ENCODE data around the gene PLPP6. TPM values are rescaled to one million over a fixed set of nuclear protein-coding genes. Genes with fewer than 3 reads are reported as not detected.
A peak's percentile ranks its signal among the peaks of the same experiment; 100 is the strongest.

Gene PLPP6
- total and polyA plus RNA-seq, 7 experiments from 2014 or later: 6.0 to 24.1 (median 9.8) TPM

DNA sequence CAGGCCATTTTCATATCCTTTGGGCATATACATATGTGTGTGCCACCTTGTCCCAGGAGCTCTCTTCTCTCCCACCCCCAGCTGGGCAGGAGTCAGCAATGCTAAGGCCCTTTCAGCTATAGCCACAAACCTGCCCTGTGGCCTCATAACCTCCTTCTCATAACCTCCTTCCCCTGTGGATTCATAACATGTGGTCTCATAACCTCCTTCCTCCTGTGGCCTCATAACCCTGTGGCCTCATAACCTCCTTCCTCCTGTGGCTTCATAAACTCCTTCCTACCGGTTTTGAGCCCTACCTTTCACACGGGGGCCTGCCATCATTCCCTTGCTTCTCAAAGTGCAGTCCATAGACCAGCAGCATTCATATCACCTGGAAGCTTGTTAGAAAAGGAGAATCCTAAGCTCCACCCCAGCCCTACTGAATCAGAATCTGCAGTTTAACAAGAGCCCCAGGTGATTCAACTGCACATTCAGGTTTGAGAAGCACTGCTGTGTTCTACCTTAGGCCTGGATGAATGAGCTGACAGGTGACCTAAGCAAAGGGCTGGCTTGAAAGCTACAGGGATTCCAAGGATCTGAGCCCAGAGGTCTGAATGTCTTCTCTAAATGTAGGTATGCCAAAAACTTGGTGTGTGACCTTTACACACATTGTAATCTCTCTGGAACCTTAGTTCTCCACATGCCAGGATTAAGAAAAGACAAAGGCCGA is 41.9 kb upstream of the PLPP6 start:
- peaks cover 4 to 13% of the 10 kb centered on the region in 2 donors for H3K4me1 ChIP-seq (ENCODE audit: control insufficient read depth in 2 of 2, insufficient read depth in 2 of 2, low read length in 2 of 2)
- H3K36me3 ChIP-seq (ENCODE audit: control insufficient read depth in 2 of 3, insufficient read depth in 3 of 3, low read length in 3 of 3): no peaks in the 10 kb centered on the region
- POLR2A ChIA-PET: interaction anchor here (0.6 kb wide), 1 partner anchor 50 kb away, joined by 3 read pairs; no protein-coding TSS in a partner anchor
- ATAC-seq (peak; percentile 26), DNase-seq (no peak)
- intact Hi-C loops (cut with micrococcal nuclease): no loop called here
- Mint-ChIP-seq H3K4me1 (peaks cover 7 to 26% (median 22%) of the 10 kb centered on the region in 7 donors), H3K27me3 (peaks cover 0 to 6% (median 0%) of the 10 kb centered on the region in 5 donors), H3K27ac (peak overlapping the region in 4 of 9 donors; percentile 33 to 75 (median 64)), H3K4me3 (peak overlapping the region in 3 of 10 donors; percentile 19 to 41 (median 37)), H3K36me3 (peaks cover 0 to 28% (median 2%) of the 10 kb centered on the region in 5 donors), H3K9me3 (peaks cover 0 to 4% (median 0%) of the 10 kb centered on the region in 11 donors)
- H3K9me3 ChIP-seq (ENCODE audit: control insufficient read depth in 2 of 3, low read length in 3 of 3): no peaks in the 10 kb centered on the region
- no peak overlapping the region for H3K4me3 ChIP-seq (ENCODE audit: low read length)
- H3K27me3 ChIP-seq (ENCODE audit: control insufficient read depth in 2 of 2, insufficient read depth in 2 of 2, low read length in 2 of 2): no peaks in the 10 kb centered on the region
- CTCF ChIA-PET: interaction anchor here (0.7 kb wide), 2 partner anchors 125 to 242 kb away, joined by 3 to 4 read pairs; no protein-coding TSS in a partner anchor
- H3K27ac ChIP-seq (ENCODE audit: low read depth, low read length): no peak overlapping the region

DNA sequence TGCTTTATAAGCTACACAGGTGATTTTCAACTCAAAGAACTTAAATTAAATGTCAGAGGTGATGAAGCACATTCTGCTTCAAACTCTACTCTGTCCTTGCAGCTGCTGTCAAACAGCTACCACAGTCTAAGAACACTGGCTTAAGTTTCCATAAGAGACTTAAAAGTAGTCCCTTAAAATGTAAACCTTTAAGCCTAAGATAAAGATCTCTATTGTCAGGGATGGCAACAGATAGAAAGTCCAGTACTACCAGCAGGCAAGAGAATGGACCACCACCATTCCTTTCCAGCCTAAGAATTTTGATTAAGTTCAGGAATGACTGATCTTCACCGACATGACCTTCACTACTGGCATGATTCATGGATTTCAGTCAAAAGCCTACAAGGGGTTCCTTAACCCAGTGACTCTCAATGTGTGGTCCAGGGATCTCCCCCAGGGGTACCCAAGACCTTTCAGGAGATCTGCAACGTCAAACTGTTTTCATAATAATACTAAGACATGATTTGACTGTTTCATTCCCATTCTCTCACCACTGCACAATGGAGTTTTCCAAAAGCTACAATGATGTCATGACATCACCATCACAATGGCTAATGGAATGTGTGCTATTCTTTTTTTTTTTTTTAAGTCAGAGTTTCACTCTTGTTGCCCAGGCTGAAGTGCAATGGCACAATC is 41.1 kb upstream of the PLPP6 start:
- Histone ChIP-seq H3K9me3 (ENCODE audit: control insufficient read depth in 2 of 3, low read length in 3 of 3) (no peaks in the 10 kb centered on the region), H3K4me3 (ENCODE audit: low read length) (no peak overlapping the region), H3K4me1 (ENCODE audit: control insufficient read depth in 2 of 2, insufficient read depth in 2 of 2, low read length in 2 of 2) (peaks cover 4 to 13% of the 10 kb centered on the region in 2 donors), H3K27me3 (ENCODE audit: control insufficient read depth in 2 of 2, insufficient read depth in 2 of 2, low read length in 2 of 2) (no peaks in the 10 kb centered on the region), H3K36me3 (ENCODE audit: control insufficient read depth in 2 of 3, insufficient read depth in 3 of 3, low read length in 3 of 3) (no peaks in the 10 kb centered on the region), H3K27ac (ENCODE audit: low read depth, low read length) (no peak overlapping the region)
- ATAC-seq: no peak
- intact Hi-C loops (cut with micrococcal nuclease): no loop called here
- H3K27ac Mint-ChIP-seq: peak overlapping the region in 1 of 9 donors; percentile 21
- ChIA-PET POLR2A (interaction anchor here (0.6 to 1.1 kb wide), 2 partner anchors 51 to 58 kb away, joined by 3 to 4 read pairs; partner anchors contain the start of gene CDC37L1), CTCF (interaction anchor here (0.7 kb wide), 1 partner anchor 124 kb away, joined by 4 read pairs; no protein-coding TSS in a partner anchor)
- H3K4me1 Mint-ChIP-seq: peaks cover 7 to 22% (median 17%) of the 10 kb centered on the region in 7 donors
- peaks cover 0 to 4% (median 0%) of the 10 kb centered on the region in 11 donors for H3K9me3 Mint-ChIP-seq
- peaks cover 0 to 24% (median 2%) of the 10 kb centered on the region in 5 donors for H3K36me3 Mint-ChIP-seq
- H3K4me3 Mint-ChIP-seq: peak overlapping the region in 1 of 10 donors; percentile 37
- peaks cover 0 to 8% (median 0%) of the 10 kb centered on the region in 5 donors for H3K27me3 Mint-ChIP-seq
- no peak for DNase-seq

DNA sequence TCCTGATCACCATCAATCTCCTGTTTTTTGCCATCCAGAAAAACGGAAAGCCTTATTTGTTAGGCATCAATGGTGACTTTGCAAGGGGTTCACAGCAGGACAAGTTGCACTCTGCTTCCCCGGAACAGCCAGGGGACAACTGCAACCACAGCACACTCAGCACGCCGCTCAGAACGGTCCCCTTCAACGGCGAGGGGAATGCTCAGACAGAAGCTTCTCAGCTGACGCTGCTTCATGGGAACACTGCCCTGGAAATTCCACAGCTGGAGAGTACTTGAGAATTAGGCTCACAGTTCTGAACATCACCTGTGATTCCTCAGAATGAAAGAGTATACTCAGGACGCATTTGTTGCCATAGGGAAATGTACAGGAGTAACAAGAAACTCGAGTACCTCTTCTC is 40.1 kb upstream of the PLPP6 start:
- Histone ChIP-seq H3K4me3 (ENCODE audit: low read length) (no peak overlapping the region), H3K9me3 (ENCODE audit: control insufficient read depth in 2 of 3, low read length in 3 of 3) (no peaks in the 10 kb centered on the region), H3K27me3 (ENCODE audit: control insufficient read depth in 2 of 2, insufficient read depth in 2 of 2, low read length in 2 of 2) (no peaks in the 10 kb centered on the region), H3K36me3 (ENCODE audit: control insufficient read depth in 2 of 3, insufficient read depth in 3 of 3, low read length in 3 of 3) (no peaks in the 10 kb centered on the region), H3K4me1 (ENCODE audit: control insufficient read depth in 2 of 2, insufficient read depth in 2 of 2, low read length in 2 of 2) (peaks cover 4 to 13% of the 10 kb centered on the region in 2 donors), H3K27ac (ENCODE audit: low read depth, low read length) (no peak overlapping the region)
- CTCF ChIA-PET: no interaction called here
- intact Hi-C loops (cut with micrococcal nuclease): no loop called here
- no peak overlapping the region for H3K4me3 Mint-ChIP-seq
- no peak overlapping the region for H3K27ac Mint-ChIP-seq
- H3K4me1 Mint-ChIP-seq: peaks cover 7 to 27% (median 17%) of the 10 kb centered on the region in 7 donors
- DNase-seq (no peak), ATAC-seq (no peak)
- POLR2A ChIA-PET: no interaction called here
- H3K9me3 Mint-ChIP-seq: peaks cover 0 to 4% (median 0%) of the 10 kb centered on the region in 11 donors
- peaks cover 0 to 13% (median 0%) of the 10 kb centered on the region in 5 donors for H3K27me3 Mint-ChIP-seq
- H3K36me3 Mint-ChIP-seq: peaks cover 0 to 30% (median 2%) of the 10 kb centered on the region in 5 donors

DNA sequence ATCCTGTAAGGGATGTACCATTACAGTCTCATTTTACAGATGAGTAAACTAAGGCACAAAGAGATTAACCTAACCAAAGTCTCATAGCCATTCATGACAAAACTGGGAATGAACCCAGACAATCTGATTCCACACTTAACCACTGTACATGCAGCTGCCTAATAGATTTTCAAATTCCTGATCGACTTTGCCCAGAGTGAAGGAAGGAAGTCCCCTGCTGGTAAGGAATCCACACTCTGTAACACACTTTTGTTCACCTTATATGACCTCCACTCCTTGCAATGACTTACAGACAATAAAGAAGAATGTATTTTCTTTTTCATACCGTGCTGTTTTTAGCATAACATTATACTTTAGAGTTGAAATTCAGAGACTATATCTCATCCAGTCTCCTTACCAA is 31.3 kb upstream of the PLPP6 start:
- Histone ChIP-seq H3K27ac (ENCODE audit: low read depth, low read length) (no peak overlapping the region), H3K36me3 (ENCODE audit: control insufficient read depth in 2 of 3, insufficient read depth in 3 of 3, low read length in 3 of 3) (no peaks in the 10 kb centered on the region), H3K4me1 (ENCODE audit: control insufficient read depth in 2 of 2, insufficient read depth in 2 of 2, low read length in 2 of 2) (no peaks in the 10 kb centered on the region), H3K4me3 (ENCODE audit: low read length) (no peak overlapping the region), H3K9me3 (ENCODE audit: control insufficient read depth in 2 of 3, low read length in 3 of 3) (no peaks in the 10 kb centered on the region), H3K27me3 (ENCODE audit: control insufficient read depth in 2 of 2, insufficient read depth in 2 of 2, low read length in 2 of 2) (no peaks in the 10 kb centered on the region)
- Mint-ChIP-seq H3K4me3 (no peak overlapping the region), H3K27me3 (peaks cover 0 to 12% (median 0%) of the 10 kb centered on the region in 5 donors), H3K9me3 (no peaks in the 10 kb centered on the region), H3K27ac (no peak overlapping the region), H3K4me1 (peaks cover 0 to 18% (median 6%) of the 10 kb centered on the region in 7 donors), H3K36me3 (peaks cover 0 to 15% (median 0%) of the 10 kb centered on the region in 5 donors)
- peak in 1 of 9 donors; percentile 14 for DNase-seq
- ChIA-PET CTCF (no interaction called here), POLR2A (no interaction called here)
- ATAC-seq: no peak
- intact Hi-C loops (cut with micrococcal nuclease): no loop called here

DNA sequence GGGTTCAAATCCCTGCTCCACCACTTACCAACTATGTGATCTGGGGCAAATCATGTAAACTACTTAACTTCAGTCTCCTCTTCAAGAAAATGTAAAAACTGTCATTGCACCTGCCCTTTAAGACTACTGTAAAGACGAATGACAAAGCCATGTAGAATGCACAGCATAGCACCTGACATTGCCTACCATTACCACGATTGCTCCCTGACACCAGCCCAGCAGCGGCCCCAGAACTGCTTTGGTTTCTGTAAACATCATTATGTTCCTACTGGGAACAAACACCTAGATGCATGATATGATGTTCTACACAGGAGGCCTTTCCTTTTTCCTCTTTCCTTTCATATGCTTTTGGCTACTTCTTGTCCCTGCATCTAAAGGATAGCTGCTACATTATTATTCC is 23.1 kb upstream of the PLPP6 start:
- Histone ChIP-seq H3K4me3 (ENCODE audit: low read length) (no peak overlapping the region), H3K36me3 (ENCODE audit: control insufficient read depth in 2 of 3, insufficient read depth in 3 of 3, low read length in 3 of 3) (no peaks in the 10 kb centered on the region), H3K27ac (ENCODE audit: low read depth, low read length) (no peak overlapping the region), H3K9me3 (ENCODE audit: control insufficient read depth in 2 of 3, low read length in 3 of 3) (no peaks in the 10 kb centered on the region), H3K4me1 (ENCODE audit: control insufficient read depth in 2 of 2, insufficient read depth in 2 of 2, low read length in 2 of 2) (no peaks in the 10 kb centered on the region), H3K27me3 (ENCODE audit: control insufficient read depth in 2 of 2, insufficient read depth in 2 of 2, low read length in 2 of 2) (no peaks in the 10 kb centered on the region)
- DNase-seq (no peak), ATAC-seq (no peak)
- CTCF ChIA-PET: interaction anchor here (0.5 to 2.3 kb wide), 13 partner anchors 24 to 1292 kb away, joined by 3 to 25 read pairs (median 3); no protein-coding TSS in a partner anchor
- Mint-ChIP-seq H3K4me3 (no peak overlapping the region), H3K27me3 (no peaks in the 10 kb centered on the region), H3K27ac (peak overlapping the region in 4 of 9 donors; percentile 11 to 53 (median 16)), H3K9me3 (no peaks in the 10 kb centered on the region), H3K36me3 (no peaks in the 10 kb centered on the region), H3K4me1 (peaks cover 0 to 15% (median 10%) of the 10 kb centered on the region in 7 donors)
- intact Hi-C loops (cut with micrococcal nuclease): no loop called here
- POLR2A ChIA-PET: interaction anchor here (0.7 to 2.3 kb wide), 4 partner anchors 39 to 253 kb away, joined by 3 to 8 read pairs (median 7); partner anchors contain the start of gene CDC37L1

DNA sequence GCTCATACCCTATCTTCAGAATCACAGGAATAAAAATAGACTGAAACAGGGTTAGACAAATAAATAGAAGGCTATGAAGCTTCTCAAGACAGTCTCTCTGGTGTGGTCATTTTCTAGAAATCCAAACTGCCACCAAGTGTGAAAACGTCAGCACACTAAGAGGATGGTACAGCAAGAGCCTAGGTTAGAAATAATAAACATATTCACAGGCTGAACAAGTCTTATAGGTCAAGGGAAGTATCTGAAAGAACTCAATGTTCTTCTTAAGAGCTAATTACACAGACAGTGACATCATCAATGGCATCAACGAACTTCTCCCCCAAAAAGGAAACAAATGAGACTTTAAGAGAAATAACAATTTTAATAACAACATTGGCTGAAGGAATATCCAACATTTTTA is 22.7 kb upstream of the PLPP6 start:
- Histone ChIP-seq H3K36me3 (ENCODE audit: control insufficient read depth in 2 of 3, insufficient read depth in 3 of 3, low read length in 3 of 3) (no peaks in the 10 kb centered on the region), H3K9me3 (ENCODE audit: control insufficient read depth in 2 of 3, low read length in 3 of 3) (no peaks in the 10 kb centered on the region), H3K4me1 (ENCODE audit: control insufficient read depth in 2 of 2, insufficient read depth in 2 of 2, low read length in 2 of 2) (peaks cover 0 to under 1% of the 10 kb centered on the region in 2 donors), H3K27ac (ENCODE audit: low read depth, low read length) (no peak overlapping the region), H3K27me3 (ENCODE audit: control insufficient read depth in 2 of 2, insufficient read depth in 2 of 2, low read length in 2 of 2) (no peaks in the 10 kb centered on the region), H3K4me3 (ENCODE audit: low read length) (no peak overlapping the region)
- CTCF ChIA-PET: interaction anchor here (0.5 to 2.3 kb wide), 16 partner anchors 13 to 1291 kb away, joined by 3 to 25 read pairs (median 4); partner anchors contain the start of gene SPATA6L
- Mint-ChIP-seq H3K4me3 (no peak overlapping the region), H3K27me3 (no peaks in the 10 kb centered on the region), H3K36me3 (no peaks in the 10 kb centered on the region), H3K9me3 (no peaks in the 10 kb centered on the region), H3K27ac (peak overlapping the region in 3 of 9 donors; percentile 11 to 37 (median 11)), H3K4me1 (peaks cover 0 to 16% (median 10%) of the 10 kb centered on the region in 7 donors)
- POLR2A ChIA-PET: interaction anchor here (0.7 to 2.3 kb wide), 6 partner anchors 39 to 253 kb away, joined by 3 to 8 read pairs (median 6); partner anchors contain the start of gene CDC37L1
- intact Hi-C loops (cut with micrococcal nuclease): no loop called here
- ATAC-seq (no peak), DNase-seq (no peak)

Data from naive thymus-derived CD4-positive, alpha-beta T cell (primary cell).